Caco-2 (cell line): ENCODE measurements around the gene TAL1. TPM values are rescaled to one million over a fixed set of nuclear protein-coding genes. Genes with fewer than 3 reads are reported as not detected.

Source experiments
- BruUV-seq: library from RNA; stranded (reverse); fragments of 400-500 nt; replicated peaks from 2 replicates; lab custom pipeline; 2021; lab: Mats Ljungman, UMichigan
- CTCF ChIA-PET: fragments of 300-600 bp; sonication (Branson Sonifier 250); formaldehyde crosslinking; loops from one replicate; lab custom pipeline; 2022; ENCODE audit warnings: antibody characterized with exemption; lab: Charles Lee
- POLR2A ChIA-PET: fragments of 300-600 bp; sonication (Branson Sonifier 250); formaldehyde crosslinking; loops from one replicate; lab custom pipeline; 2022; ENCODE audit warnings: antibody characterized with exemption; lab: Charles Lee
- DNase-seq, 2 experiments: peaks; one replicate each; pipeline versions ENCODE4 v3.0.0 to v3.0.0-alpha.2; 2020 to 2022
- H3K27me3 ChIP-seq: replicated peaks from 2 replicates; pipeline ENCODE4 v1.6.0; 2011; ENCODE audit warnings: low read length; ENCODE audit not compliant: control insufficient read depth, insufficient read depth
- H3K36me3 ChIP-seq: 2 replicates; pipeline ENCODE4 v1.5.1; 2011; ENCODE audit warnings: low read length; ENCODE audit not compliant: control insufficient read depth, insufficient read depth
- H3K4me1 ChIP-seq: fragments of 250-450 bp; sonication (Bioruptor Pico); 2 replicates; pipeline ENCODE4 v1.5.1; 2020; ENCODE audit warnings: mild to moderate bottlenecking
- H3K4me3 ChIP-seq: 2 replicates; pipeline ENCODE4 v1.5.1; 2011; ENCODE audit warnings: low read depth, mild to moderate bottlenecking, control low read depth, low read length
- H3K9me3 ChIP-seq: fragments of 250-450 bp; sonication (Bioruptor Pico); 2 replicates; pipeline ENCODE4 v1.5.1; 2020; ENCODE audit warnings: mild to moderate bottlenecking, moderate library complexity
- H3K27ac Mint-ChIP-seq: one replicate; pipeline ENCODE4 v1.8.0; 2022; ENCODE audit warnings: mixed read lengths; ENCODE audit not compliant: unreplicated experiment
- H3K27me3 Mint-ChIP-seq: one replicate; pipeline ENCODE4 v1.8.0; 2022; ENCODE audit warnings: mixed read lengths; ENCODE audit not compliant: insufficient read depth, unreplicated experiment
- H3K36me3 Mint-ChIP-seq: one replicate; pipeline ENCODE4 v1.8.0; 2022; ENCODE audit warnings: mild to moderate bottlenecking, mixed read lengths; ENCODE audit not compliant: insufficient read depth, unreplicated experiment
- H3K4me1 Mint-ChIP-seq: one replicate; pipeline ENCODE4 v1.8.0; 2022; ENCODE audit warnings: low read depth, mixed read lengths; ENCODE audit not compliant: unreplicated experiment
- H3K4me3 Mint-ChIP-seq: one replicate; pipeline ENCODE4 v1.8.0; 2022; ENCODE audit warnings: mild to moderate bottlenecking, moderate library complexity, mixed read lengths; ENCODE audit not compliant: unreplicated experiment
- H3K9me3 Mint-ChIP-seq: one replicate; pipeline ENCODE4 v1.8.0; 2022; ENCODE audit warnings: mixed read lengths; ENCODE audit not compliant: unreplicated experiment
- intact Hi-C: fragments of 100-400 bp; cut with micrococcal nuclease; formaldehyde crosslinking; loops from one replicate; pipeline ENCODE4 v1.10.0; 2022; ENCODE audit not compliant: unreplicated experiment
- total RNA-seq: library from RNA; stranded (reverse); gene quantifications from 2 replicates; pipeline ENCODE4 v1.2.3, GENCODE V29; 2022
- TF ChIP-seq, protein P1 (sequence below), 2 experiments: fragments of 200-600 bp in 1 of 2; IDR thresholded peaks; 1 replicate in 1 of 2; 2 replicates in 1 of 2; pipeline versions ENCODE4 v1.5.1 to v1.8.0; 2011 to 2022; ENCODE audit warnings: antibody characterized with exemption in 1 of 2, control low read depth in 1 of 2, inconsistent platforms in 1 of 2, low read depth in 1 of 2, low read length in 1 of 2, mild to moderate bottlenecking in 1 of 2, moderate library complexity in 1 of 2; ENCODE audit not compliant: insufficient read depth in 1 of 2, severe bottlenecking in 1 of 2, unreplicated experiment in 1 of 2

TAL1 gene
- total RNA-seq, 1 experiment from 2014 or later: 15.2 TPM

DNA sequence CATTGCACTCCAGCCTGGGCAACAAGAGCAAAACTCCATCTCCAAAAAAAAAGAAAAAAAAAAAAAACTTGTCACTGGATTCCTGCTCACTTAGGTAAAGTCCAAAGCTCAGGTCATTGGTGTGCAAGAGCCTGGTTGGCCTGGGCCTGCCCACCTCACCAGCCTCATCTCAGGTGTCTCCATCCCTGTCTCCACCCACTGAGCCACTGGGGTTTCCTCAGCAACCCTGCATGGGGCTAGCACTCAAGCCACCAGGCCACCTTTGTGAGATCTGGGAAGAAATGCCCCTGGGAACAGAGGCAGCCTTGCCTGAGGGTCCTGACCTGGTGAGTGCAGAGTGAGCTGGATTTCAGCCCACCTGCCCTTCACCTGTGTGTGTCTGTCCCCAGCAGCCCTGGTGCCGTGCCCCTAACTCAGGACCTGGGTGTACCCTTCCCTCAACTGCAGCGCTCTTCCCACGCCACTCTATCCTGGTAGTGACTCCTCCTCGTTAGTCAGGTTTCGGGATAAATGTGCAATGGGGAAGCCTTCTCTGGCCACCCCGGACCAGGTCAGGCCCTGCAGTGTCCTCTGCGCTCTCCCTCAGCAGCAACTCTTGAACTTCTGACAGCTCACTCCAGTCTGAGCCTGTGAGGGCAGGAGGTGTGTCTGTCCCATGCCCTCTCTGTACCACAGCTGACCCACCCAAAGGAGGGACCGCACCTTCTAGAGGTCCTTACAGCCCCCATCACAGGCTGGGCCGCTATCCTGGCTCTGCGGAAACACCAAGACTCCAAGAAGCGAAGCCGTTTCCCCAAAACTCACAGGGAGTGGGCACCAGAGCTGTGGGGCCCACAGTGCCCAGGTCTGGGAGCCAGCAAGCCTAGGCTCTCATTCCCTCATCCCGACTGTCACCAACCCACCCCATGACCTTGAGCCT, 45.5 kb downstream of the TAL1 start:
- Histone ChIP-seq H3K4me1 (peaks cover 58% of the 10 kb centered on the region), H3K9me3 (no peaks in the 10 kb centered on the region; the same call in 1 of the 2 replicates), H3K4me3 (no peak overlapping the region), H3K36me3 (no peaks in the 10 kb centered on the region), H3K27me3 (no peaks in the 10 kb centered on the region)
- no peaks in the 10 kb centered on the region for H3K9me3 Mint-ChIP-seq
- H3K4me3 Mint-ChIP-seq: no peak overlapping the region
- ChIA-PET CTCF (interaction anchor here (1.2 kb wide), 1 partner anchor 7 kb away, joined by 5 read pairs; no protein-coding TSS in a partner anchor), POLR2A (no interaction called here)
- BruUV-seq: no TSS peak
- peaks cover 43% of the 10 kb centered on the region for H3K36me3 Mint-ChIP-seq
- H3K4me1 Mint-ChIP-seq: peaks cover 33% of the 10 kb centered on the region
- H3K27me3 Mint-ChIP-seq: no peaks in the 10 kb centered on the region
- DNase-seq: peak; percentile 43 to 68
- intact Hi-C loops: no loop called here
- TF ChIP-seq, protein P1, sequence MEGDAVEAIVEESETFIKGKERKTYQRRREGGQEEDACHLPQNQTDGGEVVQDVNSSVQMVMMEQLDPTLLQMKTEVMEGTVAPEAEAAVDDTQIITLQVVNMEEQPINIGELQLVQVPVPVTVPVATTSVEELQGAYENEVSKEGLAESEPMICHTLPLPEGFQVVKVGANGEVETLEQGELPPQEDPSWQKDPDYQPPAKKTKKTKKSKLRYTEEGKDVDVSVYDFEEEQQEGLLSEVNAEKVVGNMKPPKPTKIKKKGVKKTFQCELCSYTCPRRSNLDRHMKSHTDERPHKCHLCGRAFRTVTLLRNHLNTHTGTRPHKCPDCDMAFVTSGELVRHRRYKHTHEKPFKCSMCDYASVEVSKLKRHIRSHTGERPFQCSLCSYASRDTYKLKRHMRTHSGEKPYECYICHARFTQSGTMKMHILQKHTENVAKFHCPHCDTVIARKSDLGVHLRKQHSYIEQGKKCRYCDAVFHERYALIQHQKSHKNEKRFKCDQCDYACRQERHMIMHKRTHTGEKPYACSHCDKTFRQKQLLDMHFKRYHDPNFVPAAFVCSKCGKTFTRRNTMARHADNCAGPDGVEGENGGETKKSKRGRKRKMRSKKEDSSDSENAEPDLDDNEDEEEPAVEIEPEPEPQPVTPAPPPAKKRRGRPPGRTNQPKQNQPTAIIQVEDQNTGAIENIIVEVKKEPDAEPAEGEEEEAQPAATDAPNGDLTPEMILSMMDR (IDR thresholded peaks at IDR 0.05; ENCODE audit: insufficient read depth in 1 of 2, low read depth in 1 of 2, low read length in 1 of 2, severe bottlenecking in 1 of 2, unreplicated experiment in 1 of 2): no peak
- H3K27ac Mint-ChIP-seq: peak overlapping the region; percentile 98

DNA sequence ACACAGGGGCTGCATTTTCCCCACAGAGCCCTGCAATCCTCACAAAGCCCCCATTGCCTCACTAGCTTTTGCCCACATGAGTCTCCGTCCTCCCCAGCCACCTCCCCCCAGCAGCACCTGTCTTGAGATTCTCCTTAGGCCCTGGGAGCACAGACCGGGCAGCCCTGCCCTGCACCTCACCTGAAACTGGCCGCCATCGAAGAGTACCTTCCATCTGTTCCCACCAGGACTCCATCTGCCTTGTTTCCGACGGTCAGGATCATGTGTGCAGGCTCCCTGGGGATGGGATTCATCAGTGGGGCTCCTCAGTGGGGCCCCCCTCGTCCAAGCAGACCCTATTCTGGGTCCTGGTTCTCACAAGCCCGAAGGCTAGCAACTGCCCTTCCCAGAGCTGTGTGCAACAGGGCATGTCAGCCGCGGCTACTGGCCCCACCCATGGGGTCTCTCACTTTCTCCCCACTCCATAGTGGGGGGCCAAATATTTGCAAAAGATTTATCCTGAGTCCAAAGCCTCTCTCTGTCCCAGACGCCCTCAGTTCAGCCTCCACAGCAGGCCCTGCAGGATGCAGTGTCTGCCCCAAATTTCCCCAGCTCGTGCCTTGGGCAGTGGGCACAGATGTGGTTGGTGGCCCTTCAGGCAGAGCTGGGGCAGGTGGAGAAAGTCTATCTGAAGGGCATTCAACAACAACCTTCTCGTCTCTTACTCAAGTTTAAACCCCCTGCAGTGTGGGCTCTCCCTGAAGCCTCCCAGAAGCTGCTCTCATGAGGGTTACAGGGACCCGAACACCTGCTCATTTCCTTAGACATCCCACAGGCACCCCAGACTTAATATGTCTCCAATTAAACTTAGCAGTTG, 47.0 kb downstream of the TAL1 start:
- TF ChIP-seq, protein P1 (IDR thresholded peaks at IDR 0.05; ENCODE audit: insufficient read depth in 1 of 2, low read depth in 1 of 2, low read length in 1 of 2, severe bottlenecking in 1 of 2, unreplicated experiment in 1 of 2): no peak
- BruUV-seq: no TSS peak
- peaks cover 39% of the 10 kb centered on the region for H3K36me3 Mint-ChIP-seq
- Histone ChIP-seq H3K4me1 (peaks cover 57% of the 10 kb centered on the region), H3K27me3 (no peaks in the 10 kb centered on the region), H3K9me3 (no peaks in the 10 kb centered on the region; the same call in 1 of the 2 replicates), H3K36me3 (no peaks in the 10 kb centered on the region), H3K4me3 (no peak overlapping the region)
- no peak for DNase-seq
- H3K4me1 Mint-ChIP-seq: peaks cover 38% of the 10 kb centered on the region
- H3K4me3 Mint-ChIP-seq: peak overlapping the region; percentile 10
- ChIA-PET POLR2A (no interaction called here), CTCF (interaction anchor here (0.6 kb wide), 2 partner anchors 133 to 578 kb away, joined by 3 to 7 read pairs; no protein-coding TSS in a partner anchor)
- no peaks in the 10 kb centered on the region for H3K27me3 Mint-ChIP-seq
- peak overlapping the region; percentile 77 for H3K27ac Mint-ChIP-seq
- intact Hi-C loops: no loop called here
- H3K9me3 Mint-ChIP-seq: no peaks in the 10 kb centered on the region
